Chondrocyte (in vitro differentiated cells): ENCODE data around the gene IQGAP2. TPM values are rescaled to one million over a fixed set of nuclear protein-coding genes. Genes with fewer than 3 reads are reported as not detected.
"Not testable (repeated sequence)": the region's sequence is repeated elsewhere in the genome, so short reads cannot be mapped to it uniquely, and the experiment has no call there.

Experiments
- DNase-seq: peaks from one replicate; pipeline ENCODE4 v3.0.0; 2021; ENCODE audit warnings: mixed read lengths, low spot score
- H3K27ac Mint-ChIP-seq: one replicate; pipeline ENCODE4 v1.8.0; 2021; ENCODE audit warnings: mild to moderate bottlenecking, moderate library complexity, mixed read lengths; ENCODE audit not compliant: unreplicated experiment
- H3K27me3 Mint-ChIP-seq: 2 replicates; pipeline ENCODE4 v1.8.0; 2021; ENCODE audit warnings: low read depth, mixed read lengths
- H3K36me3 Mint-ChIP-seq: 2 replicates; pipeline ENCODE4 v1.8.0; 2021; ENCODE audit warnings: low read depth, mixed read lengths
- H3K4me1 Mint-ChIP-seq: 2 replicates; pipeline ENCODE4 v1.8.0; 2021; ENCODE audit warnings: low read depth, mild to moderate bottlenecking, mixed read lengths
- H3K4me3 Mint-ChIP-seq: one replicate; pipeline ENCODE4 v1.8.0; 2021; ENCODE audit warnings: mild to moderate bottlenecking, moderate library complexity, mixed read lengths; ENCODE audit not compliant: unreplicated experiment
- H3K9me3 Mint-ChIP-seq: 2 replicates; pipeline ENCODE4 v1.8.0; 2021; ENCODE audit warnings: low read depth, mixed read lengths
- total RNA-seq: library from RNA; stranded (reverse); gene quantifications from 3 replicates; pipeline ENCODE4 v1.2.1, GENCODE V29; 2021
- TF ChIP-seq, protein P1 (sequence below): fragments of 200-600 bp; sonication (generic); IDR thresholded peaks from 2 replicates; pipeline ENCODE4 v1.5.0; 2021; ENCODE audit warnings: antibody characterized with exemption, mild to moderate bottlenecking, moderate library complexity

Gene IQGAP2
- total RNA-seq, 1 donor from 2014 or later = 3.0 TPM

DNA sequence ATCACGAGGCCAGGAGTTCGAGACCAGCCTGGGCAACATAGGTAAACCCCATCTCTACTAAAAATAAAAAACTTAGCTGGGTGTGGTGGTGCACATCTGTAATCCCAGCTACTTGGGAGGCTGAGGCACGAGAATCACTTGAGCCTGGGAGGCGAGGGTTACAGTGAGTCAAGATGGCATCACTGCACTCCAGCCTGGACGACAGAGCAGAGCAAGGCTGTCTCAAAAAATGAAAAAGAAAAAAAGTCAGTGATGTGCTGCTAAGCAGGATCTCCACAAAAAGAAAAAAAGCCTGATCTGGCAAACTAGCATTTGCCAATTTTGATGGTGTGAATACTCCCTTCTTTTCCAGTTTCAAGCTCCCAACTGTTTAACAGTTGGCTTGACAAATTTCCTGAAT, 334.8 kb downstream of the IQGAP2 start:
- no peaks in the 10 kb centered on the region for H3K9me3 Mint-ChIP-seq
- peaks cover 25% of the 10 kb centered on the region for H3K4me1 Mint-ChIP-seq
- no peaks in the 10 kb centered on the region for H3K27me3 Mint-ChIP-seq
- H3K4me3 Mint-ChIP-seq = no peak overlapping the region
- no peak for DNase-seq
- TF ChIP-seq, protein P1, sequence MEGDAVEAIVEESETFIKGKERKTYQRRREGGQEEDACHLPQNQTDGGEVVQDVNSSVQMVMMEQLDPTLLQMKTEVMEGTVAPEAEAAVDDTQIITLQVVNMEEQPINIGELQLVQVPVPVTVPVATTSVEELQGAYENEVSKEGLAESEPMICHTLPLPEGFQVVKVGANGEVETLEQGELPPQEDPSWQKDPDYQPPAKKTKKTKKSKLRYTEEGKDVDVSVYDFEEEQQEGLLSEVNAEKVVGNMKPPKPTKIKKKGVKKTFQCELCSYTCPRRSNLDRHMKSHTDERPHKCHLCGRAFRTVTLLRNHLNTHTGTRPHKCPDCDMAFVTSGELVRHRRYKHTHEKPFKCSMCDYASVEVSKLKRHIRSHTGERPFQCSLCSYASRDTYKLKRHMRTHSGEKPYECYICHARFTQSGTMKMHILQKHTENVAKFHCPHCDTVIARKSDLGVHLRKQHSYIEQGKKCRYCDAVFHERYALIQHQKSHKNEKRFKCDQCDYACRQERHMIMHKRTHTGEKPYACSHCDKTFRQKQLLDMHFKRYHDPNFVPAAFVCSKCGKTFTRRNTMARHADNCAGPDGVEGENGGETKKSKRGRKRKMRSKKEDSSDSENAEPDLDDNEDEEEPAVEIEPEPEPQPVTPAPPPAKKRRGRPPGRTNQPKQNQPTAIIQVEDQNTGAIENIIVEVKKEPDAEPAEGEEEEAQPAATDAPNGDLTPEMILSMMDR = no peak
- no peak overlapping the region for H3K27ac Mint-ChIP-seq
- H3K36me3 Mint-ChIP-seq = peaks cover 13% of the 10 kb centered on the region

DNA sequence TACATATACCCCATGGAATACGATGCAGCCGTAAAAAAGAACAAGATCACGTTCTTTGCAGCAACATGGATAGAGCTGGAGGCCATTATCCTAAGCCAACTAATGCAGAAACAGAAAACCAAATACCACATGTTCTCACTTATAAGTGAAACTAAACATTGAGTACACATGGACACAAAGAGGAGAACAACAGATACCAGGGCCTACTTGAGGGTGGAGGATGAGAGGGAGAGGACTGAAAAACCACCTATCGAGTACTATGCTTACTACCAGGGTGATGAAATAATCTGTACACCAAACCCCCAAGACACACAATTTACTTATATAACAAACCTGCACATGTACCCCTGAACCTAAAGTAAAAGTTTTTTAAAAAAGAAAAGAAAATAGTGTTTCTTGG, 338.4 kb downstream of the IQGAP2 start:
- not testable (repeated sequence) for H3K9me3 Mint-ChIP-seq, H3K27me3 Mint-ChIP-seq, H3K36me3 Mint-ChIP-seq, DNase-seq, H3K4me3 Mint-ChIP-seq, H3K27ac Mint-ChIP-seq
- peaks cover 19% of the 10 kb centered on the region for H3K4me1 Mint-ChIP-seq

DNA sequence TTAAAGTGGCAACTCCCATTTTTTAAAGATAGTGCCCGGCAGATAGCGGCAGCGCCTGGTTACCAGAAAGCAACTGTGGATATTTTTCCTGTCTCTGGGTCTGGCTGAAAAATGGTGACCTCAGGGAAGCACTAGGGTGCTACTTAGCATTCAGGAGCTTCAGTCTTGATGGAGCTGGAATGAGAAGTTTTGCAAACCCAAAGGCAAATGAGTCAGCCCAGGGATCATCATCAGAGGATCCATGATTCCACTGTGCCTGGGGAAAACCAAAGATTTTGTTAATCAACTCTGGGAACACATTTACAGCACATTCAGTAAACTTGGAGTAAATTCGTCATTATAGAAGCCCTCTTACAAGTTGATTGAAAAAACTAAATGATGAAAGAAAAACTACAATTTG, 339.5 kb downstream of the IQGAP2 start:
- H3K36me3 Mint-ChIP-seq = no peaks in the 10 kb centered on the region
- H3K4me1 Mint-ChIP-seq = peaks cover 13% of the 10 kb centered on the region
- no peak for DNase-seq
- no peaks in the 10 kb centered on the region for H3K9me3 Mint-ChIP-seq
- no peaks in the 10 kb centered on the region for H3K27me3 Mint-ChIP-seq
- no peak overlapping the region for H3K4me3 Mint-ChIP-seq
- TF ChIP-seq, protein P1 = no peak
- H3K27ac Mint-ChIP-seq = no peak overlapping the region

DNA sequence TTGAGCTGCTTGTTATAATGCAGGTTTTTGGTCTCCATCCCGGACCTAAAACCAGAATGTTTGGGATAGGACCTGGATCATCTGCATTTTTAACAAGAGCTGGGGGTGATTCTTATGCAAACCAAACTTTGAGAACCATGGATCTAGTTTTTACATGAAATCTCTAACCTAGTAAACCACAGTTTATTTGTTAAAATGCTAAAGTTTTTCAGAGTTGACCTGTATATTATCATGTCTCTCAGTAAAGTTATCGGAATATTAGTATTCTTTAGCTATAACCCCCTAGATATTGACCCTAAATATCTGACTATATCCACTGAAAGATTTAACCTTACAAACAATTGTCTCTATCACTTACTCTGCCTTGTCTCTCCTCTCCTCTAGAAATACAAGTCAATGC, 341.5 kb downstream of the IQGAP2 start:
- TF ChIP-seq, protein P1 = no peak
- Mint-ChIP-seq H3K36me3 (no peaks in the 10 kb centered on the region), H3K27ac (no peak overlapping the region), H3K27me3 (no peaks in the 10 kb centered on the region), H3K4me1 (no peaks in the 10 kb centered on the region), H3K4me3 (no peak overlapping the region), H3K9me3 (no peaks in the 10 kb centered on the region)
- DNase-seq = no peak

DNA sequence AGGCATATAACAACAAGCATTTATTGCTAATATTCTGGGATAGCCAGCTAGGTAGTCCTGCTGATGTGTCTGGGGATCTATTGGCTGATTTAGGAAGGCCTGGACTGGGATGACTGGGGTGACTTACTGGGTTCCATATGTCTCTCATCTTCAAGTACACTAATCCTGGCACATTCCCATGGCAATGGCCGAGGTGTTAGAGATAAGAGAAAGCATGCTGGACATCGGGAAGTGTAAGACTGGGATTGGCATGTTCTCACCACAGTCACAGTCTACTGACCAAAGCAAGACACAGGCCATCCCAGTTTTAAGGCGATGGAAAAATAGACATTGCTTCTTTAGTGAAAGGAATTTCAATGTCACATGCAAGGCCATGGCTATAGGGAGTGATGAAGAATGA, 342.6 kb downstream of the IQGAP2 start:
- H3K4me3 Mint-ChIP-seq = no peak overlapping the region
- DNase-seq = no peak
- no peaks in the 10 kb centered on the region for H3K27me3 Mint-ChIP-seq
- TF ChIP-seq, protein P1 = no peak
- H3K36me3 Mint-ChIP-seq = no peaks in the 10 kb centered on the region
- H3K4me1 Mint-ChIP-seq = no peaks in the 10 kb centered on the region
- H3K9me3 Mint-ChIP-seq = no peaks in the 10 kb centered on the region
- no peak overlapping the region for H3K27ac Mint-ChIP-seq

DNA sequence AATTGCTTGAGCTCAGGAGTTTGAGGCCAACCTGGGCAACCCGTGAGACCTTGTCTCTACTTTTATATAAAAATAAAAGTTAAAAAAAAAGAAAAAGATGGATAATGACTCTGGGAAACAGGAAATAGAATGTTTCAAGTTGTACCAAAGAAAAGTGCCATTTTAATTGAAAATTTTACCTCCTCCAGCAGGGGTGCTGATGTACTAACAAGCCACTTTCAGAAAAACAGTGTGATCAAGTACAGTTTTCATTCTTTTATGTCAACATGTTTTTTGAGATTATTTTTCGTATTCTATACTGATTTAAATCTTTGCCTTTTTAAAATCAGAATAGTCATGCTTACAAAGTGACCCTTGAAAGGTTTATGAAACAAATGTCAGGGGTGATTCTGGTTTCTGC, 343.6 kb downstream of the IQGAP2 start:
- DNase-seq = no peak
- H3K4me1 Mint-ChIP-seq = no peaks in the 10 kb centered on the region
- H3K9me3 Mint-ChIP-seq = no peaks in the 10 kb centered on the region
- TF ChIP-seq, protein P1 = peak; percentile 45
- no peak overlapping the region for H3K27ac Mint-ChIP-seq
- no peak overlapping the region for H3K4me3 Mint-ChIP-seq
- H3K36me3 Mint-ChIP-seq = no peaks in the 10 kb centered on the region
- no peaks in the 10 kb centered on the region for H3K27me3 Mint-ChIP-seq
